GM19240 (cell line): ENCODE results near the gene GP1BB.
"Not testable (repeated sequence)": the region's sequence is repeated elsewhere in the genome, so short reads cannot be mapped to it uniquely, and the experiment has no call there.

Experiments used
- DNase-seq: peaks from one replicate; pipeline ENCODE4 v3.0.0; 2011; ENCODE audit warnings: low spot score; ENCODE audit not compliant: insufficient read length

Gene GP1BB

GRCh38 chr22:19693981-19694670 is 29.2 kb upstream of the GP1BB start:
- no peak for DNase-seq

- no peak for DNase-seq
These were observed 28.6 kb upstream of the GP1BB start for GRCh38 chr22:19694696-19695095.

- DNase-seq = no peak
These were observed 26.6 kb upstream of the GP1BB start for GRCh38 chr22:19696504-19697276.

- DNase-seq = not testable (repeated sequence)
These were observed 25.5 kb upstream of the GP1BB start for GRCh38 chr22:19697871-19698270.

- DNase-seq = no peak
These were observed 22.4 kb upstream of the GP1BB start for GRCh38 chr22:19700790-19701419.

- no peak for DNase-seq
These were observed 21.8 kb upstream of the GP1BB start for GRCh38 chr22:19701420-19702145.

- DNase-seq = no peak
These were observed 19.5 kb upstream of the GP1BB start for GRCh38 chr22:19703869-19704268.

GRCh38 chr22:19704355-19705015 is 18.9 kb upstream of the GP1BB start:
- DNase-seq = no peak

GRCh38 chr22:19705181-19705934 is 18.0 kb upstream of the GP1BB start:
- DNase-seq = no peak

GRCh38 chr22:19706661-19707151 is 16.6 kb upstream of the GP1BB start:
- no peak for DNase-seq

- no peak for DNase-seq
These were observed 15.7 kb upstream of the GP1BB start for GRCh38 chr22:19707347-19708290.

GRCh38 chr22:19708321-19709011 is 14.9 kb upstream of the GP1BB start:
- no peak for DNase-seq

- no peak for DNase-seq
These were observed 14.1 kb upstream of the GP1BB start for GRCh38 chr22:19709063-19709769.

GRCh38 chr22:19710020-19710768 is 13.1 kb upstream of the GP1BB start:
- DNase-seq = no peak

GRCh38 chr22:19710769-19711106 is 12.6 kb upstream of the GP1BB start:
- no peak for DNase-seq

GRCh38 chr22:19713245-19713644 is 10.1 kb upstream of the GP1BB start:
- DNase-seq = no peak

- DNase-seq = no peak
These were observed 9.6 kb upstream of the GP1BB start for GRCh38 chr22:19713650-19714311.
